ENCODE measurements around the gene ARHGEF40. TPM values are rescaled to one million over a fixed set of nuclear protein-coding genes. Genes with fewer than 3 reads are reported as not detected.

Gene ARHGEF40
- total and polyA plus RNA-seq, 4 donors: 37.9 to 98.9 (median 77.1) TPM

Small RNA genes lying within 50 kb of the gene (small RNA-seq; reads per million reads assigned to genes)
- not detected for gene RNU6-252P (ENCODE audit: low replicate concordance)

Other genes starting within 250 kb of the ARHGEF40 start
- 1 to 10 TPM in 1 of 2 donors, under 1 TPM in 1; 0.55 to 3.7 TPM for gene RNASE3, start 178.9 kb upstream of the ARHGEF40 start, total RNA-seq
- gene RNASE3, start 178.9 kb upstream of the ARHGEF40 start, polyA plus RNA-seq (ENCODE audit: insufficient read length in 2 of 2): under 1 TPM in 1 of 2 donors, not detected in 1; 0.24 TPM
- 1 to 10 TPM in 1 of 2 donors, under 1 TPM in 1; 0.50 to 5.8 TPM for gene RNASE2, start 114.8 kb upstream of the ARHGEF40 start, total RNA-seq
- gene RNASE2, start 114.8 kb upstream of the ARHGEF40 start, polyA plus RNA-seq (ENCODE audit: insufficient read length in 2 of 2): 1 to 10 TPM in 1 of 2 donors, under 1 TPM in 1; 0.90 to 1.1 TPM
- gene METTL17, start 80.3 kb upstream of the ARHGEF40 start, total RNA-seq: 10 to 100 TPM; 31.1 to 65.0 TPM
- gene METTL17, start 80.3 kb upstream of the ARHGEF40 start, polyA plus RNA-seq (ENCODE audit: insufficient read length in 2 of 2): 10 to 100 TPM; 56.7 to 79.2 TPM
- gene SLC39A2, start 71.0 kb upstream of the ARHGEF40 start, total RNA-seq: under 1 TPM in 1 of 2 donors, not detected in 1; 0.17 TPM
- under 1 TPM in 1 of 2 donors, not detected in 1; 0.32 TPM for gene SLC39A2, start 71.0 kb upstream of the ARHGEF40 start, polyA plus RNA-seq (ENCODE audit: insufficient read length in 2 of 2)
- gene NDRG2, start 45.2 kb upstream of the ARHGEF40 start, total RNA-seq: 100 to 1,000 TPM; 233 to 301 TPM
- 100 to 1,000 TPM; 763 to 827 TPM for gene NDRG2, start 45.2 kb upstream of the ARHGEF40 start, polyA plus RNA-seq (ENCODE audit: insufficient read length in 2 of 2)
- gene TPPP2, start 40.1 kb upstream of the ARHGEF40 start, total RNA-seq: under 1 TPM in 1 of 2 donors, not detected in 1; 0.44 TPM
- gene TPPP2, start 40.1 kb upstream of the ARHGEF40 start, polyA plus RNA-seq (ENCODE audit: insufficient read length in 2 of 2): under 1 TPM; 0.59 to 0.71 TPM
- gene RNASE13, start 35.5 kb upstream of the ARHGEF40 start, total RNA-seq: not detected
- gene RNASE13, start 35.5 kb upstream of the ARHGEF40 start, polyA plus RNA-seq (ENCODE audit: insufficient read length in 2 of 2): not detected
- not detected for gene RNASE7, start 27.9 kb upstream of the ARHGEF40 start, total RNA-seq
- gene RNASE7, start 27.9 kb upstream of the ARHGEF40 start, polyA plus RNA-seq (ENCODE audit: insufficient read length in 2 of 2): under 1 TPM in 1 of 2 donors, not detected in 1; 0.12 TPM
- gene RNASE8, start 12.5 kb upstream of the ARHGEF40 start, total RNA-seq: not detected
- not detected for gene RNASE8, start 12.5 kb upstream of the ARHGEF40 start, polyA plus RNA-seq (ENCODE audit: insufficient read length in 2 of 2)
- 10 to 100 TPM in 1 of 2 donors, 1 to 10 TPM in 1; 4.7 to 16.3 TPM for gene ZNF219, start 28.4 kb downstream of the ARHGEF40 start, total RNA-seq
- gene ZNF219, start 28.4 kb downstream of the ARHGEF40 start, polyA plus RNA-seq (ENCODE audit: insufficient read length in 2 of 2): 10 to 100 TPM; 39.1 to 48.8 TPM
- gene TMEM253, start 30.8 kb downstream of the ARHGEF40 start, total RNA-seq: under 1 TPM; 0.50 to 0.72 TPM
- gene TMEM253, start 30.8 kb downstream of the ARHGEF40 start, polyA plus RNA-seq (ENCODE audit: insufficient read length in 2 of 2): 1 to 10 TPM in 1 of 2 donors, under 1 TPM in 1; 0.43 to 1.7 TPM
- not detected for gene OR5AU1, start 85.8 kb downstream of the ARHGEF40 start, total RNA-seq
- under 1 TPM; 0.05 to 0.11 TPM for gene OR5AU1, start 85.8 kb downstream of the ARHGEF40 start, polyA plus RNA-seq (ENCODE audit: insufficient read length in 2 of 2)
- gene HNRNPC, start 199.1 kb downstream of the ARHGEF40 start, total RNA-seq: 100 to 1,000 TPM; 497 to 536 TPM
- gene HNRNPC, start 199.1 kb downstream of the ARHGEF40 start, polyA plus RNA-seq (ENCODE audit: insufficient read length in 2 of 2): 100 to 1,000 TPM; 492 to 522 TPM
- under 1 TPM; 0.33 to 0.50 TPM for gene RPGRIP1, start 209.8 kb downstream of the ARHGEF40 start, total RNA-seq
- gene RPGRIP1, start 209.8 kb downstream of the ARHGEF40 start, polyA plus RNA-seq (ENCODE audit: insufficient read length in 2 of 2): 1 to 10 TPM in 1 of 2 donors, under 1 TPM in 1; 0.78 to 1.3 TPM

Measured in spinal cord (tissue), 4 donors.